ENCODE results near the gene ST3GAL3.

DNA sequence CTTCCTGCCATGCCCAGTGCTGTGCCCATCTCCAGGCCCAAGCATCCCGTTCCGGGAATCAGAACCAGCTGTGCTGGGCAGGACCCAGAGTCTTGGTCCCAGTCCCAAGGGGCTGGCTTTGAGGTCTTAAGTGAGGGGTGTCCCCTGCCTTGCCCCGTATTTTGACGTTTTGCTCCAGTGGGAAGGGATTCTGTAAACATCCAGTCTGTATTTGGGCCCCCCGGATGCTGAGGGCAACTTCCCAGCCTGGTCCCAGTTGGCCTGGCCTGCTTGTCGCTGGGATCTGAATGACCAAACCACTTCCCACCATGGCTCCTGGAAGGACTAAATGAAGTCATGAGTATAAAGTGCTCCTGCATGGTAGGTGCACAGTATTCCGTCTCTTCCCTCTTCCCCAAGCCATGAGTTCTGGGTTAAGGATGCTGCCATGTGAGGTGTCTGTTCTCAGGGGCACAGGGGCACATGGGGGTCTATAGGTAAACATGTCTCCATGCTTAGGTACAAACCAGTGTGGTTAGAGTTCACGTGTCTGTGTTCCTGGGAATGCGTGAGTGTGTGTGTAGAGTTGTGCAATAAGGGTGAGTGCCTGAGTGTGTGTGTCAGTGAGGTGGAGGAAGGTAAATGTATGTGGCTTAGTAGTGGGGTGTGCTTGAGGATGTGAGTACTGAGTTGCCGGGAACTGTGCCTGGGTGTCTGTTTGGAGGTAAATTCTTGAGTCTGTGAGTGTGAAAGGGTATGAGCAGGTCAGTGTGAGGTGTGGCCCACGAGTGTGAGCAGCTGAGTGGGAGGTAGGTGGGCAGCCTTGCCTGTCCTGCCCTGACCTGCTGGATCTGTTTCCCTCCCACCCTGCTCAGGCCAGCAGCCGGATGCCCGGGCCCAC is 273.2 kb downstream of the ST3GAL3 start:
- no peak for TF ChIP-seq RCOR1 (IDR thresholded peaks at IDR 0.05; ENCODE audit: low read length)
- TF ChIP-seq, protein P1, sequence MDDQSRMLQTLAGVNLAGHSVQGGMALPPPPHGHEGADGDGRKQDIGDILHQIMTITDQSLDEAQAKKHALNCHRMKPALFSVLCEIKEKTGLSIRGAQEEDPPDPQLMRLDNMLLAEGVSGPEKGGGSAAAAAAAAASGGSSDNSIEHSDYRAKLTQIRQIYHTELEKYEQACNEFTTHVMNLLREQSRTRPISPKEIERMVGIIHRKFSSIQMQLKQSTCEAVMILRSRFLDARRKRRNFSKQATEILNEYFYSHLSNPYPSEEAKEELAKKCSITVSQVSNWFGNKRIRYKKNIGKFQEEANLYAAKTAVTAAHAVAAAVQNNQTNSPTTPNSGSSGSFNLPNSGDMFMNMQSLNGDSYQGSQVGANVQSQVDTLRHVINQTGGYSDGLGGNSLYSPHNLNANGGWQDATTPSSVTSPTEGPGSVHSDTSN (IDR thresholded peaks at IDR 0.05), result no peak
- TF ChIP-seq, protein P2, sequence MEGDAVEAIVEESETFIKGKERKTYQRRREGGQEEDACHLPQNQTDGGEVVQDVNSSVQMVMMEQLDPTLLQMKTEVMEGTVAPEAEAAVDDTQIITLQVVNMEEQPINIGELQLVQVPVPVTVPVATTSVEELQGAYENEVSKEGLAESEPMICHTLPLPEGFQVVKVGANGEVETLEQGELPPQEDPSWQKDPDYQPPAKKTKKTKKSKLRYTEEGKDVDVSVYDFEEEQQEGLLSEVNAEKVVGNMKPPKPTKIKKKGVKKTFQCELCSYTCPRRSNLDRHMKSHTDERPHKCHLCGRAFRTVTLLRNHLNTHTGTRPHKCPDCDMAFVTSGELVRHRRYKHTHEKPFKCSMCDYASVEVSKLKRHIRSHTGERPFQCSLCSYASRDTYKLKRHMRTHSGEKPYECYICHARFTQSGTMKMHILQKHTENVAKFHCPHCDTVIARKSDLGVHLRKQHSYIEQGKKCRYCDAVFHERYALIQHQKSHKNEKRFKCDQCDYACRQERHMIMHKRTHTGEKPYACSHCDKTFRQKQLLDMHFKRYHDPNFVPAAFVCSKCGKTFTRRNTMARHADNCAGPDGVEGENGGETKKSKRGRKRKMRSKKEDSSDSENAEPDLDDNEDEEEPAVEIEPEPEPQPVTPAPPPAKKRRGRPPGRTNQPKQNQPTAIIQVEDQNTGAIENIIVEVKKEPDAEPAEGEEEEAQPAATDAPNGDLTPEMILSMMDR (IDR thresholded peaks at IDR 0.05), result no peak
- TF ChIP-seq, protein P3, sequence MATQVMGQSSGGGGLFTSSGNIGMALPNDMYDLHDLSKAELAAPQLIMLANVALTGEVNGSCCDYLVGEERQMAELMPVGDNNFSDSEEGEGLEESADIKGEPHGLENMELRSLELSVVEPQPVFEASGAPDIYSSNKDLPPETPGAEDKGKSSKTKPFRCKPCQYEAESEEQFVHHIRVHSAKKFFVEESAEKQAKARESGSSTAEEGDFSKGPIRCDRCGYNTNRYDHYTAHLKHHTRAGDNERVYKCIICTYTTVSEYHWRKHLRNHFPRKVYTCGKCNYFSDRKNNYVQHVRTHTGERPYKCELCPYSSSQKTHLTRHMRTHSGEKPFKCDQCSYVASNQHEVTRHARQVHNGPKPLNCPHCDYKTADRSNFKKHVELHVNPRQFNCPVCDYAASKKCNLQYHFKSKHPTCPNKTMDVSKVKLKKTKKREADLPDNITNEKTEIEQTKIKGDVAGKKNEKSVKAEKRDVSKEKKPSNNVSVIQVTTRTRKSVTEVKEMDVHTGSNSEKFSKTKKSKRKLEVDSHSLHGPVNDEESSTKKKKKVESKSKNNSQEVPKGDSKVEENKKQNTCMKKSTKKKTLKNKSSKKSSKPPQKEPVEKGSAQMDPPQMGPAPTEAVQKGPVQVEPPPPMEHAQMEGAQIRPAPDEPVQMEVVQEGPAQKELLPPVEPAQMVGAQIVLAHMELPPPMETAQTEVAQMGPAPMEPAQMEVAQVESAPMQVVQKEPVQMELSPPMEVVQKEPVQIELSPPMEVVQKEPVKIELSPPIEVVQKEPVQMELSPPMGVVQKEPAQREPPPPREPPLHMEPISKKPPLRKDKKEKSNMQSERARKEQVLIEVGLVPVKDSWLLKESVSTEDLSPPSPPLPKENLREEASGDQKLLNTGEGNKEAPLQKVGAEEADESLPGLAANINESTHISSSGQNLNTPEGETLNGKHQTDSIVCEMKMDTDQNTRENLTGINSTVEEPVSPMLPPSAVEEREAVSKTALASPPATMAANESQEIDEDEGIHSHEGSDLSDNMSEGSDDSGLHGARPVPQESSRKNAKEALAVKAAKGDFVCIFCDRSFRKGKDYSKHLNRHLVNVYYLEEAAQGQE (IDR thresholded peaks at IDR 0.05; ENCODE audit: low read depth, low read length), result no peak
- TF ChIP-seq SIN3A (IDR thresholded peaks at IDR 0.05; ENCODE audit: borderline replicate concordance, low read depth, low read length), result no peak

Data from SK-N-SH (cell line).